IMR-90 (cell line): ENCODE data around the gene PAX5. TPM values are rescaled to one million over a fixed set of nuclear protein-coding genes. Genes with fewer than 3 reads are reported as not detected.

Source experiments
- ATAC-seq: fragments of 200-7000 bp; cut with Tn5 transposase; 2 replicates; pipeline ENCODE4 v1.9.1; 2020; ENCODE audit warnings: low read depth, mild to moderate bottlenecking, moderate library complexity
- BruUV-seq: library from RNA; stranded (reverse); fragments of 400-500 nt; replicated peaks from 2 replicates; lab custom pipeline; 2021; lab: Mats Ljungman, UMichigan
- CTCF ChIA-PET: fragments of 300-600 bp; formaldehyde crosslinking; extraction: SDS; loops from one replicate; lab custom pipeline; 2021; ENCODE audit warnings: antibody characterized with exemption; lab: Yijun Ruan, JAX
- POLR2A ChIA-PET: fragments of 300-600 bp; sonication (Branson Sonifier 250); formaldehyde crosslinking; loops from one replicate; lab custom pipeline; 2022; ENCODE audit warnings: antibody characterized with exemption; ENCODE audit not compliant: unreplicated experiment; lab: Charles Lee
- DNase-seq: peaks from one replicate; pipeline ENCODE4 v3.0.0; 2013
- H2AFZ ChIP-seq: replicated peaks from 2 replicates; pipeline ENCODE3; 2013; ENCODE audit warnings: low read length, mild to moderate bottlenecking; ENCODE audit not compliant: poor library complexity
- H2AK5ac ChIP-seq: 2 replicates; pipeline ENCODE4 v1.6.1; 2013; ENCODE audit warnings: low read depth, low read length, inconsistent platforms
- H2AK9ac ChIP-seq: replicated peaks from 2 replicates; pipeline ENCODE3; 2013; ENCODE audit warnings: mild to moderate bottlenecking, low read depth, low read length, moderate library complexity; ENCODE audit not compliant: poor library complexity
- H2BK120ac ChIP-seq: 2 replicates; pipeline ENCODE4 v1.6.1; 2013; ENCODE audit warnings: low read depth, low read length, inconsistent platforms
- H2BK15ac ChIP-seq: 3 replicates; pipeline ENCODE4 v1.6.1; 2013; ENCODE audit warnings: low read depth, low read length, inconsistent platforms
- H2BK20ac ChIP-seq: 2 replicates; pipeline ENCODE4 v1.6.1; 2013; ENCODE audit warnings: low read depth, mild to moderate bottlenecking, inconsistent platforms, low read length, moderate library complexity
- H2BK5ac ChIP-seq: 2 replicates; pipeline ENCODE4 v1.6.1; 2013; ENCODE audit warnings: mild to moderate bottlenecking, low read depth, low read length, inconsistent platforms; ENCODE audit not compliant: poor library complexity, severe bottlenecking
- H3K14ac ChIP-seq: replicated peaks from 2 replicates; pipeline ENCODE4 v1.6.1; 2013; ENCODE audit warnings: low read depth, low read length, inconsistent platforms
- H3K18ac ChIP-seq: 2 replicates; pipeline ENCODE4 v1.6.1; 2013; ENCODE audit warnings: low read depth, low read length, control low read depth
- H3K23ac ChIP-seq: 2 replicates; pipeline ENCODE4 v1.6.1; 2013; ENCODE audit warnings: low read depth, low read length, inconsistent platforms
- H3K27ac ChIP-seq: 2 replicates; pipeline ENCODE4 v1.5.1; 2013; ENCODE audit warnings: mild to moderate bottlenecking, control low read depth, low read length; ENCODE audit not compliant: insufficient read depth
- H3K27me3 ChIP-seq: 2 replicates; pipeline ENCODE4 v1.6.1; 2013; ENCODE audit warnings: low read length; ENCODE audit not compliant: control insufficient read depth, insufficient read depth
- H3K36me3 ChIP-seq: 2 replicates; pipeline ENCODE4 v1.6.1; 2013; ENCODE audit warnings: low read length, mixed read lengths; ENCODE audit not compliant: control insufficient read depth, insufficient read depth
- H3K4ac ChIP-seq: 2 replicates; pipeline ENCODE4 v1.6.1; 2013; ENCODE audit warnings: low read depth, low read length, inconsistent platforms
- H3K4me1 ChIP-seq: 2 replicates; pipeline ENCODE4 v1.6.1; 2013; ENCODE audit warnings: low read length, mixed read lengths; ENCODE audit not compliant: control insufficient read depth, insufficient read depth
- H3K4me2 ChIP-seq: 2 replicates; pipeline ENCODE4 v1.6.1; 2013; ENCODE audit warnings: low read depth, mild to moderate bottlenecking, control low read depth, low read length, moderate library complexity
- H3K4me3 ChIP-seq: 2 replicates; pipeline ENCODE4 v1.5.1; 2013; ENCODE audit warnings: low read depth, mild to moderate bottlenecking, control low read depth, low read length, moderate library complexity; ENCODE audit not compliant: insufficient read depth
- H3K56ac ChIP-seq: 2 replicates; pipeline ENCODE4 v1.6.1; 2013; ENCODE audit warnings: low read length, inconsistent platforms; ENCODE audit not compliant: insufficient read depth; ENCODE audit errors: extremely low read depth
- H3K79me1 ChIP-seq, 2 experiments: 2 replicates each; pipeline ENCODE4 v1.6.1; 2013; ENCODE audit warnings: low read length in 2 of 2, inconsistent platforms in 1 of 2, low read depth in 1 of 2
- H3K9ac ChIP-seq: 2 replicates; pipeline ENCODE4 v1.6.1; 2013; ENCODE audit warnings: low read depth, low read length, control low read depth
- H3K9me1 ChIP-seq: 2 replicates; pipeline ENCODE4 v1.6.1; 2013; ENCODE audit warnings: low read length, inconsistent platforms; ENCODE audit not compliant: insufficient read depth
- H3K9me3 ChIP-seq: 2 replicates; pipeline ENCODE4 v1.6.1; 2013; ENCODE audit warnings: low read length; ENCODE audit not compliant: control insufficient read depth, insufficient read depth
- H4K20me1 ChIP-seq: 2 replicates; pipeline ENCODE4 v1.6.1; 2013; ENCODE audit warnings: low read length, inconsistent platforms; ENCODE audit not compliant: insufficient read depth
- H4K5ac ChIP-seq: 2 replicates; pipeline ENCODE4 v1.6.1; 2013; ENCODE audit warnings: mild to moderate bottlenecking, low read depth, low read length, control low read depth
- H4K8ac ChIP-seq, 2 experiments: 2 replicates each; pipeline ENCODE4 v1.6.1; 2013; ENCODE audit warnings: low read depth in 2 of 2, low read length in 2 of 2, control low read depth in 1 of 2, inconsistent platforms in 1 of 2
- H4K91ac ChIP-seq: 2 replicates; pipeline ENCODE4 v1.6.1; 2013; ENCODE audit warnings: low read depth, low read length, inconsistent platforms; ENCODE audit not compliant: insufficient read depth
- CEBPB ChIP-seq: IDR thresholded peaks from 2 replicates; pipeline ENCODE4 v1.6.1; 2012; ENCODE audit warnings: low read depth, low read length, improper control_type of control experiment
- CHD1 ChIP-seq: IDR thresholded peaks from 2 replicates; pipeline ENCODE4 v1.6.1; 2012; ENCODE audit warnings: low read depth, low read length, improper control_type of control experiment
- FOS ChIP-seq: fragments of 150-350 bp; IDR thresholded peaks from 2 replicates; pipeline ENCODE4 v1.6.1; 2016; ENCODE audit warnings: low read depth, low read length
- MXI1 ChIP-seq: IDR thresholded peaks from 2 replicates; pipeline ENCODE4 v1.6.1; 2012; ENCODE audit warnings: low read depth, mild to moderate bottlenecking, low read length, moderate library complexity, borderline replicate concordance
- NFE2L2 ChIP-seq: fragments of 150-350 bp; IDR thresholded peaks from 2 replicates; pipeline ENCODE4 v1.6.1; 2016; ENCODE audit warnings: low read depth, mild to moderate bottlenecking, low read length
- RCOR1 ChIP-seq: IDR thresholded peaks from 2 replicates; pipeline ENCODE4 v1.6.1; 2012; ENCODE audit warnings: mild to moderate bottlenecking, low read length, improper control_type of control experiment; ENCODE audit not compliant: insufficient replicate concordance
- RFX5 ChIP-seq: IDR thresholded peaks from 2 replicates; pipeline ENCODE4 v1.8.0; 2012; ENCODE audit warnings: low read depth, mild to moderate bottlenecking, low read length, moderate library complexity
- SMC3 ChIP-seq: fragments of 150-350 bp; IDR thresholded peaks from 2 replicates; pipeline ENCODE4 v1.6.1; 2016; ENCODE audit warnings: low read depth, mild to moderate bottlenecking, antibody characterized with exemption, low read length, moderate library complexity
- USF2 ChIP-seq: fragments of 150-350 bp; IDR thresholded peaks from 2 replicates; pipeline ENCODE4 v1.6.1; 2017; ENCODE audit warnings: mild to moderate bottlenecking, antibody characterized with exemption, low read length, low read depth
- WGBS, 2 experiments: methylation state at CpG; one replicate each; pipeline versions ENCODE4 v1.1.5 to v1.1.7; 2013; ENCODE audit warnings: missing lambda C conversion rate in 2 of 2; ENCODE audit not compliant: insufficient read length in 1 of 2; ENCODE audit errors: extremely low coverage in 2 of 2; 5-methylcytosine and 5-hydroxymethylcytosine counted together
- dilution Hi-C: fragments of 300-500 bp; cut with HindIII; formaldehyde crosslinking; loops from one replicate; pipeline ENCODE4 v1.14.3; 2018; ENCODE audit warnings: low sequenced_read_pairs; ENCODE audit not compliant: unreplicated experiment
- in situ Hi-C: fragments of 300-500 bp; cut with MboI; formaldehyde crosslinking; loops from 3 replicates; pipeline ENCODE4 v1.14.3; 2019; ENCODE audit warnings: low sequenced_read_pairs, inconsistent platforms, mixed read lengths
- intact Hi-C: fragments of 100-400 bp; cut with micrococcal nuclease; formaldehyde crosslinking; loops from 2 replicates; pipeline ENCODE4 v1.10.0; 2022
- polyA plus RNA-seq, 3 experiments: library from polyadenylated mRNA; depleted of rRNA; stranded (reverse); fragments of >200 nt; gene quantifications; 2 replicates each; pipeline ENCODE4 v1.2.3, GENCODE V29; 2012; ENCODE audit warnings: low replicate concordance in 1 of 3
- total RNA-seq: library from RNA; depleted of rRNA; stranded (reverse); fragments of >200 nt; gene quantifications from 2 replicates; pipeline ENCODE4 v1.2.3, GENCODE V29; 2012

PAX5 gene
- total and polyA plus RNA-seq, 2 of the 4 experiments (the other 2 are of a cell fraction), result not detected

GRCh38 chr9:36949466-36949865, 84.6 kb downstream of the PAX5 start:
- H3K27ac ChIP-seq, result no peak overlapping the region
- H3K27me3 ChIP-seq, result peaks cover 23% of the 10 kb centered on the region

More at GRCh38 chr9:36949466-36949865, 84.6 kb downstream of the PAX5 start:
- DNase-seq (no peak), ATAC-seq (no peak)
- H3K4me1 ChIP-seq, result no peaks in the 10 kb centered on the region
- POLR2A ChIA-PET, result no interaction called here
- in situ Hi-C loops (no loop called here), intact Hi-C loops (no loop called here), dilution Hi-C loops (no loop called here)
- H2AK5ac ChIP-seq, result no peak overlapping the region
- no peak overlapping the region for H3K9ac ChIP-seq
- no TSS peak for BruUV-seq
- H2AK9ac ChIP-seq, result no peak overlapping the region
- no peak overlapping the region for H2BK15ac ChIP-seq
- H3K56ac ChIP-seq, result no peak overlapping the region
- TF ChIP-seq USF2, result no peak
- no peak for TF ChIP-seq NFE2L2
- no peak for TF ChIP-seq CHD1
- no peak for TF ChIP-seq RCOR1
- TF ChIP-seq CEBPB, result no peak
- no peak for TF ChIP-seq RFX5
- no peak for TF ChIP-seq MXI1
- TF ChIP-seq SMC3, result no peak
- no peak for TF ChIP-seq FOS
- H3K4me2 ChIP-seq, result no peak overlapping the region
- CTCF ChIA-PET, result no interaction called here
- H2BK120ac ChIP-seq, result no peak overlapping the region
- no peaks in the 10 kb centered on the region for H3K9me3 ChIP-seq
- no peak overlapping the region for H4K91ac ChIP-seq
- no peaks in the 10 kb centered on the region; the same call in 1 of the 2 replicates for H3K9me1 ChIP-seq
- H4K5ac ChIP-seq, result no peak overlapping the region
- H3K18ac ChIP-seq, result no peak overlapping the region
- WGBS, 2 experiments, result 73% methylated on average over 2 of the region's 6 CpGs; no CpG with 5 or more reads in 1 of the 2 experiments
- H2AFZ ChIP-seq, result no peak overlapping the region
- no peak overlapping the region for H3K4me3 ChIP-seq
- H3K36me3 ChIP-seq, result no peaks in the 10 kb centered on the region
- no peak overlapping the region for H4K8ac ChIP-seq
- H2BK20ac ChIP-seq, result no peak overlapping the region
- H3K4ac ChIP-seq, result no peak overlapping the region
- no peaks in the 10 kb centered on the region for H4K20me1 ChIP-seq
- H3K23ac ChIP-seq, result no peak overlapping the region
- H3K14ac ChIP-seq, result no peak overlapping the region
- H2BK5ac ChIP-seq, result no peak overlapping the region
- no peaks in the 10 kb centered on the region for H3K79me1 ChIP-seq
